Measurements from ENCODE around the gene TCF7L2.

The TCF7L2 gene

DNA sequence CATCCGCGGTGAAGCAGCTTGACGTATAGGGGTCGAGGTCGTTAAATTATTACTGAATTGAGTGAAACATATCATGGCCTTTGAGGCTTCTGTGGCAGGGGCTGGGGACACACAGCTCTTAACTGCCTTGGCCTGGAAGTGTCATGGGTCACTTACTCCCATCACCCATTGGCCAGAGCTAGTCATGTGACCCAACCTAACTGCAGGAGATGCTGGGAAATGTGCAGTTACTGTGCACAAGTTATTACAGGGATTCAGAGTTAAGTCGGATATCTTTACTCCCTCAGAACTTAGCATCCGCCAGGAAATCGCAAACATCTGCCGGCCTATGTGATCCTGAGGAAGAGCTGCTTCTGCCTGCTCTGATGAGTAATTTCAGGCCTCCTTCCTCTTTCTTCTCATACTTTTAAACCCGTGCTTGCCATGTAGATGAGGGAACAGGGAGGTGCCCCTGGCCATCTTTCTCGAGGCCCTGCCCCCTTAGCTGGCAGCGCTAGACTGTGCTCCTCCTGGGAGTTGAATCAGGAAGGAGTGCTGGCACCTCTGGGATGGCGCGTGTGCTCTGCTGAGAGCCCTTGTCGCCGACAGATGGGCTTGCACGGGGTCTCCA, 203.6 kb downstream of the TCF7L2 start:
- no peak for DNase-seq (ENCODE audit: insufficient read length, low spot score)
- no peak for TF ChIP-seq POLR2A (IDR thresholded peaks at IDR 0.05; ENCODE audit: low read depth, low read length)
- FAIRE-seq = no peak

DNA sequence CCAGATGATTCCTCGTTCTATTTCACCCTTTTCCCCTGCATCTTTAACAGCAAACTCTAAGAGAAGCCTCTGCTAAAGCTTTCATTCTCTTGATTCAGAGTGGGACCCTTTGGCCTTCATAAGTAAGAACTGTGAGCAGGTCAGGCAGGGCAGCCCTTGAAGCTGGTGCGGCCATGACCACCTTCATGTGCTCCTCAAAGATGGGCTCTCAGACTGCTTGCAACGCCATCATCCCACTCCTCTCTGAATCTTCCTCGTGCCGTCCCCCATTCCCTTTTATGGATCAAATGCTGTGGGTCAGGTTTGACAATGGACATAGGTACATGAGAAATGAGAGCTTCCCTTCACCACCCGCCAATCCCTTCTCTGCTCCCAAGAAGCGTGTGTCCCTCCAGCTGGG, 207.4 kb downstream of the TCF7L2 start:
- no peak for FAIRE-seq
- DNase-seq (ENCODE audit: insufficient read length, low spot score) = no peak
- TF ChIP-seq POLR2A (IDR thresholded peaks at IDR 0.05; ENCODE audit: low read depth, low read length) = no peak

DNA sequence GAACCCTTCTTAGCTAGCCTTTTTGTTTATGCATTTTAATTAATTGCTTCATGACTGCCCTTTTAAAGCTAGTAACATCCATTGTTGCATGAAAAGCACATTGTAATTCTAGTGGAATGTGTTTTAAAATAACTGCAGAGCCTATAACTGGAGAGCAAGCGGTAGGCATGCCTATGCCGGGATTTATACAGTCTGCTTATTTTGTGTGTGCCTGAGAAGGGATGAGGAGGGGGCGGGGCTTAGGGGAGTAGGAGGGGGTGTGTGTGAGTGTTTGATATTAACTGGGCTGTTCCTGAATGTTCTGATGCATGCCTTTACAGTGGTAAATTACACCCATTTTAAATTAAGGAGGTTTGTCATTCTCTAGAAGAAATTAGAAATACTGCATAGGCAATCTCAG, 208.1 kb downstream of the TCF7L2 start:
- no peak for TF ChIP-seq POLR2A (IDR thresholded peaks at IDR 0.05; ENCODE audit: low read depth, low read length)
- no peak for FAIRE-seq
- DNase-seq (ENCODE audit: insufficient read length, low spot score) = no peak

DNA sequence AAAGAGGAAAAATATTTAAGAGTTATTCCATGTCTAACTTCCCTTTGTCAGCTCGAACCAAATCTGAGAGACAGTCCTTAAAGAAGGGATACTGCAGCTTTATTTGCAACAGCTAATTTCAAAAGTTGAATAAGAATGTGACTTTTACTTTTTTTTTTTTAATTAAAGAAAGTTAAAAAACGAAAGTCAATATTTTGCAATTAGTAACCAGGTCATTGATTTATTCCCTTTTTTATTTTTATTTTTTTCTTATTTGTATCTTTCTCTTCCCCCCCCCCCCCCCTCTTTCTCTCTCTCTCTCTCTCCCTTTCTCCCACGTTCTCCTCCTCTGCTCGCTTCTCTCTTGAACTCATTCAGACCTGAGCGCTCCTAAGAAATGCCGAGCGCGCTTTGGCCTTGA, 209.5 kb downstream of the TCF7L2 start:
- DNase-seq (ENCODE audit: insufficient read length, low spot score) = no peak
- FAIRE-seq = no peak
- TF ChIP-seq POLR2A (IDR thresholded peaks at IDR 0.05; ENCODE audit: low read depth, low read length) = no peak

DNA sequence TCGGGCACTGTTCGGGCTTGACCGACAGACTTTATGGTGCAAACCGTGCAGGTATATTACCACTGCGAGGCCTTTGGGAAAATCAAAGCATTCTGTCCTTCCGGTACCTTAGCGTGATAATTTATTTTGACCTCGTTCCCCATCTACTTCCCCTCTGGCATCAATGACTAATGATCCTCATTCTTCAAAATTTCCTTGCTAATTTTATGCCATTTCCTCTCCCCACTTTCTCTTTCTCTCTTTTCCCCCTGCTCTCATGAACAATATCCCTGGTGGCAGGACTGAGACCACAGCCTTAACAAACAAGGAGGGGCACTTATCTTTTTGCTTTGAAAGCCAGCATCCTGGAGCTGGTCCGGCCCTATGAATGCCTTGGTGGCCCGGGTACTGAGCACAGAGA, 210.6 kb downstream of the TCF7L2 start:
- TF ChIP-seq POLR2A (IDR thresholded peaks at IDR 0.05; ENCODE audit: low read depth, low read length) = no peak
- DNase-seq (ENCODE audit: insufficient read length, low spot score) (no peak), FAIRE-seq (no peak)

DNA sequence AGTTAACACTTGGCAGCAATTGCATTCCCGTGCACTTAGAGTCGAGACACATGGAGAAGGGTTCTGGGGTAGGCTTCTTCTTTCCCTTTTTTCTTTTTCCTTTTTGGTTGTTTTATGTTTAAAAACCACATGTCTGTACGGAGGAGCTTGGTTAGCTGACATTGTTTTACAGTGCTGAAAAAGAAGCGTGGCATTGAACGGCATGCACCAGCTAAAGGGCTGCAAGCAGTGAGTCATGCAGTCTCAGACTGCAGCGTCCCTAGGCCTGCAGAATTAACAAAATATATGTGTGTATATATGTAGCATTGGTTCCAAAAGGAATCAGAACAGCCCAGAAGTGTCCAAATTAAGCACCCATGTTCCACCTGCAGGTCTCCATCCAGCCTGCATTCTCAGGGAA, 211.0 kb downstream of the TCF7L2 start:
- FAIRE-seq (no peak), DNase-seq (ENCODE audit: insufficient read length, low spot score) (no peak)
- no peak for TF ChIP-seq POLR2A (IDR thresholded peaks at IDR 0.05; ENCODE audit: low read depth, low read length)

DNA sequence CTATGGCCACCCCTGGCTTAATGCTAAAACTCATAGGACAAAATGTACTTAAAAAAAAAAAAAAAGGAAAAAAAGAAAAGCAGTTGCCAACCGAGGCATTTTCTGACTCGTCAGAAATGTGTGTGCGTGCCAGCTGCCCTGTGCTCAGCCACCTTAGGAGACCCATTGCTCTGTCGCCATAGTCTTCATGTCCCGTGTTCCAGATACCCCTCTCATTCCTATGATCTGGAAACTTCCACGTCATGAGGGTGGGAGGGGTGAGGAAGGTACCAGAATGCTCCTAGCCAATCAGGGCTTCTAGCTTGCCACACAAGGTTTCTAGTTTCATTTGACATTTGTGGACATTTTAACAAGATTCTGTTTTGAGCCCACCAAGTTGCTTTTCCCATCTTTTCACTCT, 212.9 kb downstream of the TCF7L2 start:
- no peak for TF ChIP-seq POLR2A (IDR thresholded peaks at IDR 0.05; ENCODE audit: low read depth, low read length)
- DNase-seq (ENCODE audit: insufficient read length, low spot score) (no peak), FAIRE-seq (no peak)

DNA sequence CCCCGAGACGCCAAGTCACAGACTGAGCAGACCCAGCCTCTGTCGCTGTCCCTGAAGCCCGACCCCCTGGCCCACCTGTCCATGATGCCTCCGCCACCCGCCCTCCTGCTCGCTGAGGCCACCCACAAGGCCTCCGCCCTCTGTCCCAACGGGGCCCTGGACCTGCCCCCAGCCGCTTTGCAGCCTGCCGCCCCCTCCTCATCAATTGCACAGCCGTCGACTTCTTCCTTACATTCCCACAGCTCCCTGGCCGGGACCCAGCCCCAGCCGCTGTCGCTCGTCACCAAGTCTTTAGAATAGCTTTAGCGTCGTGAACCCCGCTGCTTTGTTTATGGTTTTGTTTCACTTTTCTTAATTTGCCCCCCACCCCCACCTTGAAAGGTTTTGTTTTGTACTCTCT, 215.6 kb downstream of the TCF7L2 start:
- DNase-seq (ENCODE audit: insufficient read length, low spot score) (no peak), FAIRE-seq (no peak)
- no peak for TF ChIP-seq POLR2A (IDR thresholded peaks at IDR 0.05; ENCODE audit: low read depth, low read length)

DNA sequence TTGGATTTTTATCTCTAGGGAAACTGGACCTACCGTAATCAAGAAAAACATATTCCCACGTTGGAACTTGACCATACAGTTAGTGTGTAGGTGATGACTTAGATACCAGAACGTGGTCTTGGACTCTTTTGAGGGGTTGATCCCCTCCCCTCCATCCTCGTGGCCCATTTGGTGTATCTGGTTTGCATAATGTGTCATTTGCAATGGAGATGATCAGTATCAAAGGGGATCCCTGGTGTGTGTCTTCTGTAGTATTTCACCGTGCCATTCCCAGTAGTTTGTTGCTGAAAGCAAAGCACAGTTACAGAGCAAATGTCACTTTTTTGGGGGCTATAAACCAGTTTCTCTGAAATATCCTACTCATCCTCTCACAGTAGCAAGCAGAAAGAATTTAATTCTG, 217.7 kb downstream of the TCF7L2 start:
- DNase-seq (ENCODE audit: insufficient read length, low spot score) (no peak), FAIRE-seq (no peak)
- TF ChIP-seq POLR2A (IDR thresholded peaks at IDR 0.05; ENCODE audit: low read depth, low read length) = no peak

DNA sequence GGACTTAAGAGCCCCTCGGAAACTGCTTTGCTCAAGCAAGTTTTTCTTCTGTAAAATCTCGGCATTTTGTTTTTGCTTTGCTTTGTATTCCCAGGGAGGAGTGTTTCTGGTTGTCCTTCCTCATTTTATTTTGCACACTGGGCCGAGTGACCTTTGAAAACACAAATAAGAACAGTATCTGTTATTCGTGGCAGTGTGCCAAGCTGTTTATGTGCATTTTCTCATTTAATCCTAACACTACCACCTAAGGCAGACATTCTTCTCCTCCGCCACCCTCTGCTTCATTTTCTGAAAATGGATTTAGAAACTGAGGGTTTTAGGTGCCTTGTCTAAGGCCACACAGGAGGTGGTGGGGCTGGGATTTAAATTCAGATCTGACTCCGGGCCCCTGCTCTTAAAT, 218.5 kb downstream of the TCF7L2 start:
- FAIRE-seq (no peak), DNase-seq (ENCODE audit: insufficient read length, low spot score) (no peak)
- TF ChIP-seq POLR2A (IDR thresholded peaks at IDR 0.05; ENCODE audit: low read depth, low read length) = no peak

DNA sequence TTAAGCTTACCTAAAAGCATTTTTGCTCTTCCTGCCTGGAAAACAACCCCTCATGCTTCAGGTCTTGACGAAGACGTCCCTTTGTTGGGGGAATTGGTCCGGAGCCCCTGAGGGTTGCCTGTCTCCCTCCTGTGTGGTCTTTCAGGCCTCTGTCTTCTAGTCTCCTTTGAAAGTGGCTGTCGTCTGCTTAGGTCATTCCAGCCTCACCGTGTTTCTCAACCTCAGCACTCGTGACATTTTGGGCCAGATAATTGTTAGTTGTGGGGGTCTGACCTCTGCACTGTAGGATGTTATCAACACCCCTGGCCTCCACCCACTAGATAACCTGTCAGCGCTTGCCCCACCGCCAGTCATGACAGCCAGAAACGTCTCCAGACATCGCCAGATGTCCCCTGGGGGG, 219.1 kb downstream of the TCF7L2 start:
- TF ChIP-seq POLR2A (IDR thresholded peaks at IDR 0.05; ENCODE audit: low read depth, low read length) = no peak
- FAIRE-seq = no peak

DNA sequence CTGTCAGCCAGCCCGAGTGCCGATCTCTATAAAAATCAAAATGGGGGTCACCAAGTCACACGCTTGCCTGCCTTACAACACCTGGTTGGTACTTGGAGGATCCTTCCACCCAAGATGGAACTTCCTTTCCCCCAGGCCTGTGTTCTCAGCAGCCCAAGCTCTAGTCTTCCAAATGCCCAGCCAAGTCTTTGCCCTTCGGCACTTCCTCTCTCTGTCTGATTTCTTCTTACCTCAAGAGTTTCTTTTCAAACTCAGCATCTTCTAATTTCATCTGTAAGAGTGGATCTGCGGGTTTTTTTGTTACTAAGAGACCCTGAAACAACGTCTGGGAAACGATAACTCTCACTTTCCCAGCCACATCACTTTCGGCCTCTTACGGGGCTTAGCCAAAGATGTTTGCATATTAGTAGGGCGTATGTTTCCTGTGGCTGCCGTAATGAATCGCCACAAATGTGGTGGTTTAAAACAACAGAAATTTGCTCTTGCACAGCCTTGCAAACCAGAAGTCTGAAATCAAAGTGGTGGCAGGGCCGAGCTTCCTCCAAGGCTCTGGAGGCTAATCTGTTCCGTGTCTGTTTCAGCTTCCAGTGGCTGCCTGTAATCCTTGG, 219.9 kb downstream of the TCF7L2 start:
- no peak for DNase-seq (ENCODE audit: insufficient read length, low spot score)
- TF ChIP-seq POLR2A (IDR thresholded peaks at IDR 0.05; ENCODE audit: low read depth, low read length) = no peak
- no peak for FAIRE-seq

More for the DNA sequence above, 219.1 kb downstream of the TCF7L2 start:
- no peak for DNase-seq (ENCODE audit: insufficient read length, low spot score)

DNA sequence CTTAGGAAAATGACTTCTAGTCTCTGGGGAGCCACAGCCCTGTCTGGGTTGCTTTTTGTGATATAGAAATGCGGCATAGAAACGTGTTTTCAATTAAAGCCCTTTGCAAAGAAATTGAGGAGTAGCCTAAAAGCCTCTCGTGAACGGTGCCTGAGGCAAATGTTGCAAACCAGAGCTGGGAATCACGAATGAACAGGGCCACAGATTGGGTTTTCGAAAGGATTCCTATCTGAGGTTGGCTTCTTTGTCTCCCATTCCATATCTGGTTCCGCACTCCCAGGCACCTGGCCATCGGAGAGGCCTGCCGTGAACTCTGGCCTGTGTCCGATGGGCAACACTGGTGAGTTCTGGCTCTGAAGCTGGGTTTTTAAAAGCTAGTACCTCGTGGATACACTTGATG, 221.6 kb downstream of the TCF7L2 start:
- DNase-seq (ENCODE audit: insufficient read length, low spot score) (no peak), FAIRE-seq (no peak)
- TF ChIP-seq POLR2A (IDR thresholded peaks at IDR 0.05; ENCODE audit: low read depth, low read length) = no peak

DNA sequence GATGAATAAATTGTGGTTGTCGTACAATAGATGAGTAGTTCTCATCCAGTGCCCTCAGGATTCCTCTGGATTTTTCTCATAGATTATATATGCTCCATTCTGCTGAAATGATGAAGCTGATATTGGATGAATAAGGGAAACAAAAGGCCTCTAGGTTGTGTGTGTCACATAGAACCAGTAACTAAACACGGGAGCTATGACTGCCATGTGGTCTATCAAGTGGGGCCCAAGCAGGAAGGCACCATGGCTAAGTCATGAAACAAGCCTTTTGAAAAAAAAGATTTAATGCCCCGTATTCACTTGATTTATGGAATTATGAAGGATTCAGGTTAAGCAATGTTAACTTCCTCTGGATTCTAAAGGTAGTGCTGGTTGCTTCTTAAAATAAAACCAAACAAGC, 225.1 kb downstream of the TCF7L2 start:
- FAIRE-seq (no peak), DNase-seq (ENCODE audit: insufficient read length, low spot score) (no peak)
- TF ChIP-seq POLR2A (IDR thresholded peaks at IDR 0.05; ENCODE audit: low read depth, low read length) = no peak

DNA sequence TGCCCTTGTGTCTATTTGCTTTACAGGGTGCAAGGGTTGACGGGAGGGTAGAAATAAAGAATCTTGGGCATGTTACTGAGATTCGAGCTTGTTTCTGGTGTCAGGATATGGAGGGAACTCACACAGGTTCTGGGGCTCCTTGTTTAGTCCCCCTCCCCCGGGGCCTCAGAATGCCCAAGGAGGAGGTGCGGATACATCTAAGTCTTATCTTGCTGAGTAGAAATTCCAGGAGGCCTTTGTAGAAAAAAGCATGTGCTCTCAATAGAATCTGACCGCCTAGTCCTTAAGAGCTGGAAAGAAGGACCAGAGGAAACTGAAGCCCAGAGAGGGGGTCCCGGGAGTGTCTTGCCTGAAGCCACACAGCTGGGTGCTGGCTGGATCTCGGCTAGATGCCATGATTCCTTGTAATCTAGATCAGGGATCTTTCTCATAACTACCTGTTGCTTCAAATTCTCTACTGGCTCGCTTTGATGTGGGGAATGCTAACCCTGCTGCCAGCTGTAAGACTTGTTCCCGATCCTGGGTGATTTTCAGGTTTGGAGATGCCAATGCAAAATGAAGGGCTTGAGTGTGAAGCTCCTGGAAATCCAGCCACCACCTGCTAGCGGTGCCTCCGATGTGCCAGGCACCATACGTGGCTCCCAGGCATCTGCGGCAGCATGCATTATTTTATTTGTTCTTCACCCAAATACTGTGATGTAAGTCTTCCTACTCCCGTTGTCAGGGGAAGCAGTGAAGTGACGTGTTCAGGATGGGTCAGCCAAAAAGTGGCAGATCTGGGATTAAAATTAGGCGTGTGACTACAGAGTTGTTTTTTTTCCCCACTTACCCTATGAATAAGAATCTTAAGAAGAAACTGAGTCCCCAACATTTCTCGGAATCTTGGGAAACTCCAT, 226.0 kb downstream of the TCF7L2 start:
- DNase-seq (ENCODE audit: insufficient read length, low spot score) (no peak), FAIRE-seq (no peak)
- no peak for TF ChIP-seq POLR2A (IDR thresholded peaks at IDR 0.05; ENCODE audit: low read depth, low read length)

Data from H54 (cell line).